HG03045 (cell line): ENCODE results near the gene CNTNAP1.

ENCODE experiments used
- ATAC-seq: cut with Tn5 transposase; IDR thresholded peaks from one replicate; pipeline ENCODE4 v1.9.1; 2021; ENCODE audit warnings: mild to moderate bottlenecking, moderate library complexity; ENCODE audit not compliant: unreplicated experiment

CNTNAP1 gene

GRCh38 chr17:42684929-42685556, 2.7 kb downstream of the CNTNAP1 start:
- no peak for ATAC-seq

DNA sequence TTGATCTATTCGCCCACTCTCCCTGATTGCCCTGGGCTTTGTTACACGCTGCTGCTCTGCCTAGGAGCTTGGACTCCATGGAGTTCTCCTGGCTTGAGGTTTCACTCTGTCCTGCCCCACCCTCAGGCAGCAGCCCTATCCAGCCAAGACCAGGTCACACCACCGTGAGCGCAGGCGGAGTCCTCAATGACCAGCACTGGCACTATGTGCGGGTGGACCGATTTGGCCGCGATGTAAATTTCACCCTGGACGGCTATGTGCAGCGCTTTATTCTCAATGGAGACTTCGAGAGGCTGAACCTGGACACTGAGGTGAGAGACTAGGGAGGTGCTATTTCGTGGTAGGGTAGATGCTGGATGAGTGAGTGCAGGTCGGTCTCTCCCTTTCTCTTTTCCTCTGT, 3.5 kb downstream of the CNTNAP1 start:
- ATAC-seq: no peak

DNA sequence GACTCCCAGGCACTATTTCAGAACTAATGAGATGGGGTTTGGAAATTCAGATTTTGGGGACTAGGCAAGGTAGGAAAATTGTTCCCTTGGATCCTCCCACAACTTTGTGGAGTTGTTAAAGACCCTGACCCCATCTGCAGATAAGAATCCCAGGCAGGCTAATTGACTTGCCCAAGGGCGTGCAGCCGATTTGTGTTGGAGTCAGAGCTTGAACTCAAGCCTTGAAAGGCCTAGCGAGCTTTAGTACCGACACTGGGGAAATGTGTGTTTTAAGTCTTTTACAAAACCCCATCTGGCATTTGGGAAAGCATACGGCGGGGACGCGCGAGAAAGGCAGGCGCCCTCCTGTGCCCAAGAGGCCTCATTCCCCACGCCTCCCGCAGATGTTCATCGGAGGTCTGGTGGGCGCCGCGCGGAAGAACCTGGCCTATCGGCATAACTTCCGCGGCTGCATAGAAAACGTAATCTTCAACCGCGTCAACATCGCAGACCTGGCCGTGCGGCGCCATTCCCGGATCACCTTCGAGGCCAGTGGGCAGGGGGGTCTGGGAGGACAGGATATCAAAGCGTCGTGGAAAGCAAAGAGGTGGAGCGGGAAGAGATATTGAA, 4.3 kb downstream of the CNTNAP1 start:
- no peak for ATAC-seq

DNA sequence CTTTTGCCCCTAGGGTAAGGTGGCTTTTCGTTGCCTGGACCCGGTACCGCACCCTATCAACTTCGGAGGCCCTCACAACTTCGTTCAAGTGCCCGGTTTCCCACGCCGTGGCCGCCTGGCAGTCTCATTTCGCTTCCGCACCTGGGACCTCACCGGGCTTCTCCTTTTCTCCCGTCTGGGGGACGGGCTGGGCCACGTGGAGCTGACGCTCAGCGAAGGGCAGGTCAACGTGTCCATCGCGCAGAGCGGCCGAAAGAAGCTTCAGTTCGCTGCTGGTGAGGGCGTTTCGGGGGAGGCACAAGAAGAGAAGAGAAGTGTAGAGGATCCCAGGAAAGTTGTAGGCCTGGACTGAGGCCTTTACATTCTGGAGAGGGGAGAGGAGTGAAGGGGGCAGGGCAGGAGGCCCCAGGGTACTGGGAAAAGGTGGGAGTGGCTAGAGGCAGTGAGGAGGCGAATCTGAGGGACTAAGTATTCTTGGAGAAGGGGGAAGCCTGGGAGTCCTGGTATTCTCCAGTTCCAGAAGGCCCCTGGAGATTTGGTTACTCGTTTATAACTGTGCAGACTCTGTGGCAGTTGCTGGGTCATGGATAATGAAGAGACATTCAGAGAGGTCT, 5.5 kb downstream of the CNTNAP1 start:
- ATAC-seq: no peak

GRCh38 chr17:42690596-42690995, 8.3 kb downstream of the CNTNAP1 start:
- ATAC-seq: no peak

GRCh38 chr17:42691021-42691545, 8.8 kb downstream of the CNTNAP1 start:
- no peak for ATAC-seq

GRCh38 chr17:42692489-42692888, 10.2 kb downstream of the CNTNAP1 start:
- ATAC-seq: no peak

- no peak for ATAC-seq
Measured at GRCh38 chr17:42694524-42694923, 12.2 kb downstream of the CNTNAP1 start.

DNA sequence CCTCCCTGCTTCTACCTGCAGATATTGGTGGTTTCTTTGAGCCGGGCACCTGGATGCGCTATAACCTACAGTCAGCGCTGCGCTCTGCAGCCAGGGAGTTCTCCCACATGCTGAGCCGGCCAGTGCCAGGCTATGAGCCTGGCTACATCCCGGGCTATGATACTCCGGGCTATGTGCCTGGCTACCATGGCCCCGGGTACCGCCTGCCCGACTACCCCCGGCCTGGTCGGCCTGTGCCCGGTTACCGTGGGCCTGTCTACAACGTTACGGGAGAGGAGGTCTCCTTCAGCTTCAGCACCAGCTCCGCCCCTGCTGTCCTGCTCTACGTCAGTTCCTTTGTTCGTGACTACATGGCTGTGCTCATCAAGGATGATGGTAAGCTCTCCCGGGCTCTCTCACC, 13.2 kb downstream of the CNTNAP1 start:
- ATAC-seq: no peak

DNA sequence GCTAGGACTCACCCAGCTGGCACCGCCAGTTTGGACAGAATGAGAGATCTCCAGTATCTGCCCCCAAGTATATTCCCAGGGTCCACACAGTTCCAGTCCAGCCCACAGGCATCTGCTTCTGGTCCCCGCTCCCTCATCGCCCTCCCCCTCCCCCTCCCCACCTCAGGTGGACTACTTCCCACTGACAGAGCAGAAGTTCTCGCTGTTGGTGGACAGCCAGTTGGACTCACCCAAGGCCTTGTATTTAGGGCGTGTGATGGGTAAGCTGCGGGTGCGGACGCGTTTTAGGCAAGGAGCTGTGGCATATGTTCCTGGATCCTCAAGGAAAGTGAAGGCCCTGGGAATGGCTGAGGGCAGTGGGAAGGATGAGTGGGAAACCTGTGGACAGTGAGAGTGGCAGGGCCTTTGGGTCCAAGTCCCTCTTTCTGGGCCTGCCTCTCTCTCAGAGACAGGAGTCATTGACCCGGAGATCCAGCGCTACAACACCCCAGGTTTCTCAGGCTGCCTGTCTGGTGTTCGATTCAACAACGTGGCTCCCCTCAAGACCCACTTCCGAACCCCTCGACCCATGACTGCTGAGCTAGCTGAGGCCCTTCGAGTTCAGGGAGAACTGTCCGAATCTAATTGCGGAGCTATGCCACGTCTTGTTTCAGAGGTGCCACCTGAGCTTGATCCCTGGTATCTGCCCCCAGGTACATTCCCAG, 14.9 kb downstream of the CNTNAP1 start:
- no peak for ATAC-seq

DNA sequence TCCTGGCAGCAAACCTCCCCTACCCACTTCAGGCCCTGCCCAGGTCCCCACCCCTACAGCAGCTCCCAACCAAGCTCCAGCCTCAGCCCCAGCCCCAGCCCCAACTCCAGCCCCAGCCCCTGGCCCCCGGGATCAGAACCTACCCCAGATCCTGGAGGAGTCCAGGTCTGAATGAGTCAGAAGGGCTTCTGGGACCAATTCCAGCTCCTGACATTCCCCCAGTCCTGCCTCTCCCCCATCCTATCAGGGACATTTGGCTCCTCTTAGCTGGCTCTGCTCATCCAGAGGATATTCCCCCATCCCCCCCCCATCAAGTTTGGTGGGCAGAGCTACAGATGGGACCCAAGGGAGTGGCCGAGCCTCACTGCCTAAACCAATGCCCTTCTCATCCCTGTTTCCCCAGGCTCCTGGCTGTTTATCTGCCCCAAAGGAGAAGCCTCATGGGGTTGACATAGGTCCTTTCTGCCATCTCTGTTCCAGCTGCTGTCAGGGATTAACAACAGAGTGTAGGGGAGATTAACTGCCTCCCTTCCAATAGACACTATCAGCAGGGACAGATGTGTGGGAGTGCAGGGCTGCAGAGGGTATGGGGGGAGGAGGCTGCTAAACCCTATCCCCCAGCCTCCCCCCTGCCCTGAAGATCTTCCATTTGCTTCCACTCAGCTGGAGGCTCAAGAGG, 16.5 kb downstream of the CNTNAP1 start:
- no peak for ATAC-seq

DNA sequence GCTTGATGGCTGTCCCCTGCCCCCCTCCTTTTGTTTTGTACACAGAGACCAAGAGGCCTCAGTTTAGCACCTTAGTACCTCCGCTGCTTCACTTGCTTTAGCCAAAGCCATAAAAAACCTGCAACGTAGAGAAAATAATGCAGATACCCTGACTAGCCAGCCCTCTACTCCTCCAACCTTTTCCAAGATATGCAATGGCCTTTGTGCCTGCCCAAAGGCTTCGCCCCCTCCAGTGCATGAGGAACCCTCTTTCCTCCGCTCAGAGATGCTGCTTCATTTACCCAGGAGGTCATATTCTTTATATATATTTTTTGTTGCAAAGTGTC, 17.0 kb downstream of the CNTNAP1 start:
- no peak for ATAC-seq

GRCh38 chr17:42700586-42701289, 18.4 kb downstream of the CNTNAP1 start:
- no peak for ATAC-seq

DNA sequence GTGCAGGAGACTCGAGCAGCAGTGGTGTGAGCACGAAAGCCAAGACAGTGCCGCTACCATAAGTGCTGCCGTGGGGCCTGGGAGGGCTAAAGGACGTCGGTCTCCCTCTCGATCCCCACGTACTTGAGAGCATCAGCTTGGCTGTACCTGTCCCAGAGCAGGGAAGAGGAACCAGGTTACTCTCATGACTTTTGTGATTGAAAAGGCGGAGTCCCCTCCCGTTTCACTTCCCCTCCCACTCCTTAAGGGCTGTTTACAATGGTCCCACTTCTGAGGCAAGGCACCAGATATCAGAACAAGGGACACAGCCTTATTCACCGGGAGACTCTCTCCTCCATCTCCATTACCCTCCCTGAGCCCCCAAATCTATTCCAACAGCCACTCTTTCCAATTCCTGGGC, 20.1 kb downstream of the CNTNAP1 start:
- no peak for ATAC-seq

DNA sequence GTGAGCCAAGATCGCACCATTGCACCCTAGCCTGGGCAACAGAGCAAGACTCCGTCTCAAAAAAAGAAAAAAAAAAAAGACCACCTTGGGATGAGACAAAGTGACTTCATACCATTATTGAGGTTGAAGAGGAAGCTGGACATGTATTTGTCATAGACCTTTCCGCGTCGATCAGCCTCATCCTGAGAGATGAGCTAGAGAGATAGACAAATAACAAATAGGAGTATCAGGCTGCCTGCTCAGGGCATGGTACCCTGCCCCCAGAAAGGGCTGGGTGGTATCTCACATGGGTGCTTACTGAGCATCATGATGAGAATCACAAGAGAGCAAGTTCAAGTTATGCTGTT, 22.1 kb downstream of the CNTNAP1 start:
- no peak for ATAC-seq

GRCh38 chr17:42704837-42705494, 22.6 kb downstream of the CNTNAP1 start:
- ATAC-seq: peak; percentile 66

DNA sequence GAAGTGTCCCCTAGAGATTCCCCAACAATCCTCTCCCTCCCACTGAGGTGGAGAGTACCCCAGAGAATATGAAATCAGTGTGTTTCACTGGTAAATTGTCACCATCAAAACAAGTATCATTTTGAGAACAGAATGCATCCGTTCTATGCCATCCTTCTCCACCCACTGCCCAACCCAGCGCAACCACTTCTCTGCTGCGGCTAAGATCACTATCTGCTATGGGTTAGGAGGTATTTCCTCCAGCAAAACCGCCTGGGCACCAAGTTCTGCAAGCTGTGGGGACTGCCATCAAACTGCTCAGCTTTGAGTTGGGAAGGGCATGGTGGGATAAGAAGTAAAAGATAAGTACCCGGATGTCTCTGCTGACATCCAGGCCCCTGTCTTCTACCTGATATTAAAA, 24.4 kb downstream of the CNTNAP1 start:
- ATAC-seq: no peak

GRCh38 chr17:42708588-42708987, 26.3 kb downstream of the CNTNAP1 start:
- ATAC-seq: no peak

DNA sequence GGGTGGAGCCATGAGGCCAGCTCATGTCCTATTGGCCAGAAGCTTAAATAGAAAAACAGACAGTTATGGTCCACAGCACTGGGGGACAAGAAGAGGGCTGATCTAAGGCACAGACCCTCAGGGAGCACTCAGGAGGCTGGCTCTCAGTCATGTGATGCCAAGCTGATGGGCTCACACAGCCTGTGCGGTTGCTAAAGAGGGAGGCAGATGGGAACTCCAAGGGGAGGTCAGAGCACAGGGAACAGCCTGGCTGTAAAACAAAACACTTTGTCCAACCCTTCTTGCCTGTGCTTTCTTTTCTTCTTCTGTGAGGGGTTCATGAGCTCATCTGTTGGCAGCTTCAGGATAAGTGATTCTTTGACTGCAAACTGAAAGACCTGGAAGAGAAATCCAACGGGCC, 27.2 kb downstream of the CNTNAP1 start:
- ATAC-seq: no peak

GRCh38 chr17:42720996-42721583, 38.8 kb downstream of the CNTNAP1 start:
- no peak for ATAC-seq
